Measurements from ENCODE around the gene CCT6A. TPM values are rescaled to one million over a fixed set of nuclear protein-coding genes. Genes with fewer than 3 reads are reported as not detected.

Gene CCT6A
- polyA plus RNA-seq, 1 donor from 2014 or later = 275 TPM

DNA sequence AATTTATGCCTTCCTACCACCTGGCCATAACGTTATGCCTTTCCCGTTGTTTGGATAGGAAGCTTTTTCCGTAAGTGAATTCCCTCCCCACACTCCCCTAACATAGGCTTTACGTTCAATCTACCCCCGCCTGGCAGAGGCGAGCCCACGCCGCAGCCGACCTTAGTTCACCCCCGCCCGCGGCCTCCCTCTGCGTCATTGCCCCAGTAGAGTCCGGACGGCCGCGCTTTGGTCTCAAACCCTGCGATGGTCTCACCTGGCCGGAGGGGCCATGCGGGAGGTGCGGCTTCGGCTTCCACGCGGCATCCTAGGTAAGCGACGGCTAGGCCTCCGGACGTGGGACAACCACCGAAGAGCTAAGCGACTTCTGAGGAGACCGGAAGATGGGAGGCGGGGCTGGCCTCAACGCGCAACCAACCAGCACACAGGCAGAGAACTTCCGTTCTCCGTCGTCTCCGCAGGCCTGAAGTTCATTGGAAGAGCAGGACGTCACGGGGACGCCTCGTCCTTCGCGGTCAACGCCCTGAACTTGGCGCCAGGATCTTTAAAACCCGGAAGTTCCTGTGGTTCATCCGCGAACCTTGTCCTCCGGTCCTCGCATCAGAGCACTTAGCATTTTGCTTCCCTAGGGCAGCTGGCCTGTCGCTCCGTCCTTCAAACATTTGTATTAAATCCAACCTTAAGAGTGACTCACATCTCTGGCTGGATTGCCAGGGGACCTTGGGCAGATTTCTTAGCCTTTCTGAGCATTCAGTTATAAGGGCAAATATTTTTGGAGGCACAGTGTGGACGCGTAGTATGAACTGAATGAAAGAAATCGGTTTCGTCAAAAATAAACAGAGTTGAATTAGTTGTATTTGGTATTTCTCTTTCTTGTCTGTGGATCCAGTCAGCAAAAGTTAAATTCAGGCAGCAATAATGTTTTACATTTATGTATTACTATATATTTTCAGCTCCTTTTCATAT is 54.8 kb downstream of the CCT6A start, which contains the start of gene CHCHD2:
Gene CHCHD2, minus strand, starts transcription at position 369 of the 966 bp plus-strand sequence. Its CDS starts 63 bp downstream, at position 306.
- Histone ChIP-seq H3K9ac (ENCODE audit: low read length) (peak within 1 kb of the TSS; percentile 69), H3K79me2 (replicated peaks; ENCODE audit: insufficient read depth, low read length) (peaks cover 11% of the 10 kb centered on the region), H3K27ac (ENCODE audit: low read length) (peak within 1 kb of the TSS; percentile 37), H3K9me3 (ENCODE audit: low read length) (no peaks in the 10 kb centered on the region), H3K4me3 (ENCODE audit: low read length) (peak within 1 kb of the TSS; percentile 77), H3K9me2 (ENCODE audit: insufficient read depth, low read length) (no peaks in the 10 kb centered on the region), H3K4me2 (ENCODE audit: low read length) (peak within 1 kb of the TSS; percentile 5), H3K36me3 (ENCODE audit: insufficient read depth, low read length) (no peaks in the 10 kb centered on the region), H3F3A (ENCODE audit: insufficient read depth, low read length, poor library complexity, severe bottlenecking) (no peaks in the 10 kb centered on the region), H3K27me3 (ENCODE audit: insufficient read depth, low read depth, low read length) (no peaks in the 10 kb centered on the region), H4K20me1 (ENCODE audit: insufficient read depth) (no peaks in the 10 kb centered on the region), H2AFZ (ENCODE audit: low read depth, low read length) (peak within 1 kb of the TSS; percentile 56)
- TF ChIP-seq EZH2 (IDR thresholded peaks at IDR 0.05; ENCODE audit: borderline replicate concordance, insufficient read depth, low read length, poor library complexity, severe bottlenecking) (no peak), SMC3 (conservative IDR thresholded peaks at IDR 0.05; ENCODE audit: poor library complexity) (no peak), EP300 (conservative IDR thresholded peaks at IDR 0.05; ENCODE audit: poor library complexity, severe bottlenecking) (no peak), MXI1 (conservative IDR thresholded peaks at IDR 0.05; ENCODE audit: poor library complexity, severe bottlenecking) (peak; percentile 76), TAF1 (IDR thresholded peaks at IDR 0.05; ENCODE audit: low read depth) (peak; percentile 41), RAD21 (conservative IDR thresholded peaks at IDR 0.05) (no peak), POLR2AphosphoS5 (IDR thresholded peaks at IDR 0.05) (peak; percentile 34)
- TF ChIP-seq, protein P1, sequence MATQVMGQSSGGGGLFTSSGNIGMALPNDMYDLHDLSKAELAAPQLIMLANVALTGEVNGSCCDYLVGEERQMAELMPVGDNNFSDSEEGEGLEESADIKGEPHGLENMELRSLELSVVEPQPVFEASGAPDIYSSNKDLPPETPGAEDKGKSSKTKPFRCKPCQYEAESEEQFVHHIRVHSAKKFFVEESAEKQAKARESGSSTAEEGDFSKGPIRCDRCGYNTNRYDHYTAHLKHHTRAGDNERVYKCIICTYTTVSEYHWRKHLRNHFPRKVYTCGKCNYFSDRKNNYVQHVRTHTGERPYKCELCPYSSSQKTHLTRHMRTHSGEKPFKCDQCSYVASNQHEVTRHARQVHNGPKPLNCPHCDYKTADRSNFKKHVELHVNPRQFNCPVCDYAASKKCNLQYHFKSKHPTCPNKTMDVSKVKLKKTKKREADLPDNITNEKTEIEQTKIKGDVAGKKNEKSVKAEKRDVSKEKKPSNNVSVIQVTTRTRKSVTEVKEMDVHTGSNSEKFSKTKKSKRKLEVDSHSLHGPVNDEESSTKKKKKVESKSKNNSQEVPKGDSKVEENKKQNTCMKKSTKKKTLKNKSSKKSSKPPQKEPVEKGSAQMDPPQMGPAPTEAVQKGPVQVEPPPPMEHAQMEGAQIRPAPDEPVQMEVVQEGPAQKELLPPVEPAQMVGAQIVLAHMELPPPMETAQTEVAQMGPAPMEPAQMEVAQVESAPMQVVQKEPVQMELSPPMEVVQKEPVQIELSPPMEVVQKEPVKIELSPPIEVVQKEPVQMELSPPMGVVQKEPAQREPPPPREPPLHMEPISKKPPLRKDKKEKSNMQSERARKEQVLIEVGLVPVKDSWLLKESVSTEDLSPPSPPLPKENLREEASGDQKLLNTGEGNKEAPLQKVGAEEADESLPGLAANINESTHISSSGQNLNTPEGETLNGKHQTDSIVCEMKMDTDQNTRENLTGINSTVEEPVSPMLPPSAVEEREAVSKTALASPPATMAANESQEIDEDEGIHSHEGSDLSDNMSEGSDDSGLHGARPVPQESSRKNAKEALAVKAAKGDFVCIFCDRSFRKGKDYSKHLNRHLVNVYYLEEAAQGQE (IDR thresholded peaks at IDR 0.05; ENCODE audit: borderline replicate concordance) = peak; percentile 36
- TF ChIP-seq, protein P2, sequence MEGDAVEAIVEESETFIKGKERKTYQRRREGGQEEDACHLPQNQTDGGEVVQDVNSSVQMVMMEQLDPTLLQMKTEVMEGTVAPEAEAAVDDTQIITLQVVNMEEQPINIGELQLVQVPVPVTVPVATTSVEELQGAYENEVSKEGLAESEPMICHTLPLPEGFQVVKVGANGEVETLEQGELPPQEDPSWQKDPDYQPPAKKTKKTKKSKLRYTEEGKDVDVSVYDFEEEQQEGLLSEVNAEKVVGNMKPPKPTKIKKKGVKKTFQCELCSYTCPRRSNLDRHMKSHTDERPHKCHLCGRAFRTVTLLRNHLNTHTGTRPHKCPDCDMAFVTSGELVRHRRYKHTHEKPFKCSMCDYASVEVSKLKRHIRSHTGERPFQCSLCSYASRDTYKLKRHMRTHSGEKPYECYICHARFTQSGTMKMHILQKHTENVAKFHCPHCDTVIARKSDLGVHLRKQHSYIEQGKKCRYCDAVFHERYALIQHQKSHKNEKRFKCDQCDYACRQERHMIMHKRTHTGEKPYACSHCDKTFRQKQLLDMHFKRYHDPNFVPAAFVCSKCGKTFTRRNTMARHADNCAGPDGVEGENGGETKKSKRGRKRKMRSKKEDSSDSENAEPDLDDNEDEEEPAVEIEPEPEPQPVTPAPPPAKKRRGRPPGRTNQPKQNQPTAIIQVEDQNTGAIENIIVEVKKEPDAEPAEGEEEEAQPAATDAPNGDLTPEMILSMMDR (IDR thresholded peaks at IDR 0.05; ENCODE audit: poor library complexity, severe bottlenecking) = no peak

DNA sequence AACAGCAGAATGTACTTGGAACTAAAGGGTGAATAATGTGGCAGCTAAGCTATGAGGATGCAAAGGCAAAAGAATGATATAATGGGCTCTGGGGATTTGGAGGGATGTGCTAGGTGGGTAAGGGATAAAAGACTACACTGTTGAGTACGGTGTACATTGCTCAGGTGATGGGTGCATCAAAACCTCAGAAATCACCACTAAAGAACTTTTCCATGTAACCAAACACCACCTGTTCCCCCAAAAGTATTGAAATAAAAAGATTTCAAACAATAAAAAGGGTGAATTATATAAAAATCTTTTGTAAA is 56.3 kb downstream of the CCT6A start:
- Histone ChIP-seq H3K4me3 (ENCODE audit: low read length) (no peak overlapping the region), H3K4me2 (ENCODE audit: low read length) (no peak overlapping the region), H3K36me3 (ENCODE audit: insufficient read depth, low read length) (no peaks in the 10 kb centered on the region), H3K9me3 (ENCODE audit: low read length) (no peaks in the 10 kb centered on the region), H3K9ac (ENCODE audit: low read length) (no peak overlapping the region), H3K9me2 (ENCODE audit: insufficient read depth, low read length) (no peaks in the 10 kb centered on the region), H4K20me1 (ENCODE audit: insufficient read depth) (no peaks in the 10 kb centered on the region), H3K79me2 (replicated peaks; ENCODE audit: insufficient read depth, low read length) (peaks cover 11% of the 10 kb centered on the region), H3K27ac (ENCODE audit: low read length) (no peak overlapping the region), H2AFZ (ENCODE audit: low read depth, low read length) (no peak overlapping the region), H3K27me3 (ENCODE audit: insufficient read depth, low read depth, low read length) (no peaks in the 10 kb centered on the region), H3F3A (ENCODE audit: insufficient read depth, low read length, poor library complexity, severe bottlenecking) (no peaks in the 10 kb centered on the region)
- TF ChIP-seq, protein P1 (IDR thresholded peaks at IDR 0.05; ENCODE audit: borderline replicate concordance) = no peak
- TF ChIP-seq MXI1 (conservative IDR thresholded peaks at IDR 0.05; ENCODE audit: poor library complexity, severe bottlenecking) (no peak), TAF1 (IDR thresholded peaks at IDR 0.05; ENCODE audit: low read depth) (no peak), POLR2AphosphoS5 (IDR thresholded peaks at IDR 0.05) (no peak), RAD21 (conservative IDR thresholded peaks at IDR 0.05) (no peak), EP300 (conservative IDR thresholded peaks at IDR 0.05; ENCODE audit: poor library complexity, severe bottlenecking) (no peak), EZH2 (IDR thresholded peaks at IDR 0.05; ENCODE audit: borderline replicate concordance, insufficient read depth, low read length, poor library complexity, severe bottlenecking) (no peak), SMC3 (conservative IDR thresholded peaks at IDR 0.05; ENCODE audit: poor library complexity) (no peak)
- TF ChIP-seq, protein P2 (IDR thresholded peaks at IDR 0.05; ENCODE audit: poor library complexity, severe bottlenecking) = no peak

Measured in neural cell (in vitro differentiated cells).